Caki2 (cell line): ENCODE data around the gene SOAT2. TPM values are rescaled to one million over a fixed set of nuclear protein-coding genes. Genes with fewer than 3 reads are reported as not detected.
"Not testable (repeated sequence)": the region's sequence is repeated elsewhere in the genome, so short reads cannot be mapped to it uniquely, and the experiment has no call there.

Experiments used
- DNase-seq: peaks from one replicate; pipeline ENCODE4 v3.0.0-alpha.2; 2015; ENCODE audit warnings: low read depth
- in situ Hi-C: cut with HindIII; loops from 2 replicates; pipeline ENCODE4 v1.10.0; 2016; ENCODE audit warnings: low sequenced_read_pairs, low pct_unique_long_range_greater_than_20kb, mixed read lengths
- total RNA-seq: library from RNA; depleted of rRNA; stranded (reverse); fragments of >200 nt; shearing (Covaris generic); gene quantifications from 2 replicates; pipeline ENCODE4 v1.2.3, GENCODE V29; 2014; ENCODE audit warnings: low replicate concordance; rRNA removed

The SOAT2 gene
- total RNA-seq, 1 experiment from 2014 or later, result not detected

DNA sequence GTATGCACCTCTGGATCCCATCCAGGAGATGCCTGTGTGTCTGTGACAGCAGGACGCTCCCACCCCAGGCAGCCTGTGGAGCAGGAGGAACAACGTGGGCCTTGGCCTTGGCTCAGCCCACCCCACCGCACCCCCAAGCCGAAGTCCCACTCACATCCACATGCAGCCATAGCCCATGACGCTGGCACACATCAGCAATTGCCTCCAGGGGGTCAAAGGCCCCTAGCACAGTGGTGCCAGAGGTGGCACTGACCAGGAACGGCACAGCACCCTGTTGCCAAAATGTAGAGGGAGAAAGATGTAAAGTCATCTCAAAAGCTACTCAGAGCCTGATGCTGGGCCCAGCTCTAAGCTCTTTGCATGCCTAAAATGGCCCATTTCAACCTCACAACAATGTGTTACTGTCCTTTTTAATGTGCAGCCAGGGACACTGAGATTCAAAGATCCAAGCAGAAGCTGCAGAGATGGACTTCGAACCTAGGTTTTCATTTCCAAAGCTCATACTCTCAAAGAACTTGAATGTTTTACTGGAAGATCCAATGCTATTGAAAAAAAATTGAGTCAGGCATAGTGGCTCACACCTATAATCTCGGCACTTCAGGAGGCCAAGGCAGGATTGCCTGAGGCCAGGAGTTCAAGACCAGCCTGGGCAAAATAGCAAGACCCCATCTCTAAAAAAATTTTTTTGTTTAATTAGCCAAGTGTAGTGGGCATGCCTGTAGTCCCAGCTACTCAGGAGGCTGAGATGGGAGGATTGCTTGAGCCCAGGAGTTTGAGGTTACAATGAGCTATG lies 58.0 kb downstream of the SOAT2 start:
- in situ Hi-C loops, result no loop called here
- no peak for DNase-seq

DNA sequence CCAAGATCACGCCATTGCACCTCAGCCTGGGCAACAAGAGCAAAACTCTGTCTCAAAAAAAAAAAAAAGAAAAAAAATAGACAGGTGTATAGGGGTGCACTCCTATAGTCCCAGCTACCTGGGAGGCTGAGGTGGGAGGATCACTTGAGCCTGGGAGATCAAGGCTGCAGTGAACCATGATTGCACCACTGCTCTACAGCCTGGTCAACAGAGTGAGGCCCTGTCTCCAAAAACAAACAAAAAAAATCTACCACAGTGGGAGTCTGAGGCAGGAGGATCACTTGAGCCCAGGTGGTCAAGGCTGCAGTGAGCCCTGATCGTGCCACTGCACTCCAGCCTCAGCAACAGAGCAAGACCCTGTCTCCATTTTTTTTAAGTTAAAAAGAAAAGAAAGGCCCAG lies 59.7 kb downstream of the SOAT2 start:
- in situ Hi-C loops, DNase-seq: not testable (repeated sequence)

DNA sequence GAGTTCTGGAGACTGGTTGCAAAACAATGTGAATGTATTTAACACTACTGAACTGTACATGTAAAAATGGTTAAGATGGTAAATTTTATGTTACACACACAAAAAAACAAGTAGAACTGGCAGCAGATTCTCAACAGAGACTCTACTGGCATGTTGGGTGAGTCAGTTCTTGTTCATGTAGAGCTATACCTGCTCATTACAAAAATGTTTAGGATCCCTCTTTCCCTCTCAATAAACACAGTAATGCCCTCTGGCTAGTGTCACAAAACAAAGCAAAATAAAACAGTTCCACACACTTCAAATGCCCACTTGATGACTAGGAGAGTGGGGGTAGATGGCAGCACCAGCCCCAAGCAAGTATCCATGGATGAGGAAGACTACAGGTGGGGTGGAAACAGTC lies 63.6 kb downstream of the SOAT2 start:
- in situ Hi-C loops, result no loop called here

DNA sequence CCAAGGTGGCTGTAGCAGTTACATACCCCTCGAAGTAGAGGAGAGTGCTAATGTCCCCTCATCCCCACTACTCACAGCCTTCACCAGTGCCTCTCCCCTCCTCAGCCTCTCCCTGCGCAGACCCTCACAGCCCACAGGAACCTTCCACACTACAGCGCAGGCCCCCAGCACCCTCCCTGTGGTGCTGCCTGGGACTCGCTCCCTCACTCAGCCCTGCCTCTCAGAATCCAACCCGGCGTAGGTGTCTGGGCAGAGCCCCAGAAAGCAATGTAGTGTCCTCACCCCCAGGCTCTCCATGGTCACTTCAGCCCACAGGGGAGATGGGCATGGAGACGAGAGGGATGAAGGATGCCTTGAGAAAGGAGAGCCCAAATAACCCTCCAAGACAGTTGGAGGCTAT lies 66.4 kb downstream of the SOAT2 start:
- no peak for DNase-seq
- in situ Hi-C loops, result no loop called here

More for the DNA sequence above, 63.6 kb downstream of the SOAT2 start:
- no peak for DNase-seq

DNA sequence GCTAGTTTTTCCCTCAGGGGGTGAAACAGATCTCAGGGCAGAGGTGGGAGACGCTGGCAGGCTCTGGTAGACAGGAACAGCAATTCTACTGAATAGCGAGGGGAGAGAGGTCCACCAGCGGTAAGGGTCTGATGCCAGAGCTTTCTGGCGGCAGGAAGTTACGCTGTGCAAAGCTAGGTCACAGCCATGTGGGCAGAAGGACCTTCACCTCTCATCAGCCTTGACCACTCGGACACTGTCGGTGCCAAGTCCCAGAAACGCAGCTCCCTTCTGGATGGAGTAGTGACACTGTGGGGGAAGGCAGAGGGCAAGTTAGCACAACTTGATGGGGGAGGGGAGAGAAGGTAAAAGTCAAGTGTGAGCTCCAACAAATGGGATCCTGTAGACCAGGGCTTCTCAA lies 66.9 kb downstream of the SOAT2 start:
- in situ Hi-C loops, result no loop called here

DNA sequence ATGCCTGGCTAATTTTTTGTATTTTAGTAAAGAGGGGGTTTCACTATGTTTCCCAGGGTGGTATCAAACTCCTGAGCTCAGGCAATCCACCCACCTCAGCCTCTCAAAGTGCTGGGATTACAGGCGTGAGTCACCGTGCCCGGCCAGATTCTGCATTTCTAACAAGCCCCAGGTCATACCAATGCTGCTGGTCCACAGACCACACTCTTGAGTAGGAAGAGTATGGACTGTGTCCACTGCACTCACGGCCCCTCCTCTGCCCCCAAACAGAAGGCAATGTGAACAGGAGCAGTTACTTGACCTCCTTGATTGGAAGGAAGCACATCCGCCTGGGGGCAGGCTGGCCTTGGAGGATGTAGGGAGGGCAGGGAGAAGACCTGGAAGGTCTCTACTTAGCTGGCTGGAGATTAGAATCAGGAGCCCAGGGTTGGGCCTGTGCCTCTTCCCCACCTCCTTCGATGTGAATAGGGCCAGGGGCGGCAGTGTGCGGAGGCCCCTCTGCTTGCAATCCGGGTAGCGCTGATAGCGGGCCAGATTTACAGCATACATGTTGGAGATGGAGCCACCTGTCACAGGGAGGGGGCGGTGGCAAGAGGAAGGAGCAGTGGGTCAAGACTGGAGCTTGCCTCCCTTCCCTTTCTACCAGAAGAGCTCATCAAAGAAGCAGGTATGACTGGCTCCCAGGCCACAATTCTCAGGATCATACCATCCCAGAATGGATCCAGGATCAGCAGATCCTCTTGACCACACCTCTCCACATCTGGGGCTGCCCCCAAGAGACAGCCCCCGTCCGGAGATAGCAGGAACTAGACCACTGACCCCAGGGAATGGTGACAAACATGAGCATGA lies 67.8 kb downstream of the SOAT2 start:
- in situ Hi-C loops, result no loop called here

More for the DNA sequence above, 66.9 kb downstream of the SOAT2 start:
- DNase-seq, result no peak

DNA sequence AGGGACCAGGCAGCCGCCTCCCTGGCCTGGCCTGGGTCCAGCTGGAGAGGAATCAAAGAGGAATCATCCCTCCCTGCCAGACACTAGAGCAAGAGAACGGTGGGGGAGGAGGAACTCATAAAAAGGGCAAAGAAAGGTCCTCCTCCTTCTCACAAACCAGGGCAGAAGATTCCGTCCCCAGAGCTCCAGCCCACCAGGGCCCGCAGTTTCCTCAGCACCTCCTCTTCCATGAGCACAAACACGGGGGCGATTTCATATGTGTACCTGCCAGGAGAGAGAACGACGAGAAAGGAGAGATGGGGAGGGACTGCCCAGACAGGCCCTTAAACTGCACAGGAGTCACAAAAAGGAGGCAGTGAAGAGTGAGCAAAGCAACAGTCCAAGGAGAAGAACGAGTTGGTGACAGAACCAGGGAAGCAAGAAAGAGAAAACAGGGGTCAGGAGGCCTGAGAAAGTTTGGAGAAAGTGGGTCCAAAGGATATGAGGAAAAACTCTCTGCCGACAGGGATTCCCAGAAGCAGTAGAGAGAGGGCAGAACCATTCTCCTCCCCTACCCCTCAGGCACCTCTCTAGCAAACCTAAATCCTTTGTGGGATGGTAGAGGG lies 68.5 kb downstream of the SOAT2 start:
- DNase-seq, result no peak
- in situ Hi-C loops, result no loop called here

More for the DNA sequence above, 67.8 kb downstream of the SOAT2 start:
- DNase-seq, result no peak

DNA sequence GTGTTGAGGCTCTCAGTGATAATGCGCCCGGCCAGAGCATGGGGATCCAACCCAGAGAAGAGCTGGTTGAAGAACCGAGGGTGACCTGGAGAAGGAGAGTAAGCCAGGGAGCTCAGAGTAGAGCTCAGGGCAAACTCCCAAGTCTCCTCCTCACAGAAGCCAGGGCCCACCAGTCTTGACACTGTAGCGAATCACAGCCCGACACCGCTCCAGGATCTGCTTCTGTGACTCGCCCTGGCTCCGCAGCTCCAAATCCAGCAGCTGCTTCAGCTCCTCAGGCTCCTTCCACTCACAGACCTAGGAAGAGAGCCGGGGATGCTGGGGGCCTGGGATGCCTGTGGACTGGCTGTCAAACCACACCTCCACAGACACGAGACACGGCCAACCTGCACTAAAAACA lies 69.1 kb downstream of the SOAT2 start:
- in situ Hi-C loops, result no loop called here
- DNase-seq, result no peak

DNA sequence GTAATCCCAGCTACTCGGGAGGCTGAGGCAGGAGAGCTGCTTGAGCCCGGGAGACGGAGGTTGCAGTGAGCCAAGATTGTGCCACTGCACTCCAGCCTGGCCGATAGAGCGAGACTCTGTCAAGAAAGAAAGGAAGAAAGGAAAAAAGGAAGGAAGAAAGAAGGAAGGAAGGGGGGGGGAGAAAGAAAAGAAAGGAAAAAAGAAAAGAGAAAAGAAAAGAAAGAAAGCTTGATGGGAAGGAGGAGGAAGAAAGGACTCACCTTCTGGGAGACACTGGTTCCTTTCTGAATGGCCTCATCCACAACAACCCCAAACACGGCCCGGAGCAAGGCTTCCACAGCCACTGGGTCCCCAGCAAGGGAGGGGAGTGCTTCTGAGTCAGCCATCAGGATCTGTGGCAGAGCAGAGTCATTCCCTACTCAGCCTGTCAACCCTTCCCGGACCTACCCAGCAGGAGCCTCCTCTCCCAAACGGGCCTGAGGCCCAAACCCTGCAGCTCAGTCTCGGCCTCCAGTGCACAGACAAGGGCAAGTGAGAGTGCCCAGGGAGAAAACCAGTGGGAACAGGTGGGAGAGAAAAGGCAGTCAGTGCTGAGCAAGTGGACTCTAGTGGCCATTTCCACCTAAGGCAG lies 69.9 kb downstream of the SOAT2 start:
- no peak for DNase-seq
- in situ Hi-C loops, result no loop called here

Other genes with a start within 250 kb of the SOAT2 start
- gene KRT8, start 198.4 kb upstream of the SOAT2 start, total RNA-seq, result 1,565 and 1,569 TPM in 2 replicates
- gene KRT18, start 154.4 kb upstream of the SOAT2 start, total RNA-seq, result 205 and 247 TPM in 2 replicates
- gene EIF4B, start 97.0 kb upstream of the SOAT2 start, total RNA-seq, result 834 and 874 TPM in 2 replicates
- gene TNS2, start 53.4 kb upstream of the SOAT2 start, total RNA-seq, result 5.1 and 5.6 TPM in 2 replicates
- gene SPRYD3, start 24.1 kb upstream of the SOAT2 start, total RNA-seq, result 35.2 and 48.2 TPM in 2 replicates
- 265 TPM in 2 replicates for gene IGFBP6, start 5.8 kb upstream of the SOAT2 start, total RNA-seq
- gene ZNF740, start 77.2 kb downstream of the SOAT2 start, total RNA-seq, result 6.2 and 6.8 TPM in 2 replicates
- 2.5 and 3.6 TPM in 2 replicates for gene CSAD, start 77.4 kb downstream of the SOAT2 start, total RNA-seq
- gene ITGB7, start 103.8 kb downstream of the SOAT2 start, total RNA-seq, result 26.4 and 38.6 TPM in 2 replicates
- gene RARG, start 128.7 kb downstream of the SOAT2 start, total RNA-seq, result 25.2 and 28.6 TPM in 2 replicates
- 24.6 and 36.2 TPM in 2 replicates for gene ESPL1, start 164.8 kb downstream of the SOAT2 start, total RNA-seq
- 537 and 754 TPM in 2 replicates for gene PFDN5, start 192.1 kb downstream of the SOAT2 start, total RNA-seq
- 88.8 and 89.8 TPM in 2 replicates for gene MYG1, start 196.2 kb downstream of the SOAT2 start, total RNA-seq
- 112 and 154 TPM in 2 replicates for gene AAAS, start 218.1 kb downstream of the SOAT2 start, total RNA-seq
- gene SP7, start 232.9 kb downstream of the SOAT2 start, total RNA-seq, result not detected in 2 replicates